MM.1S (cell line): ENCODE results near the gene ORC4.

Experiments
- DNase-seq: peaks from one replicate; pipeline ENCODE4 v3.0.0-alpha.2; 2015
- H2AFZ ChIP-seq: fragments of 300-600 bp; sonication (generic); 2 replicates; pipeline ENCODE4 v1.6.0; 2016; ENCODE audit warnings: antibody characterized with exemption, low read length
- H3F3A ChIP-seq: fragments of 300-600 bp; sonication (generic); 2 replicates; pipeline ENCODE4 v1.6.1; 2016; ENCODE audit warnings: mild to moderate bottlenecking, antibody characterized with exemption, low read length, moderate library complexity, mixed read lengths; ENCODE audit not compliant: insufficient read depth
- H3K27ac ChIP-seq: fragments of 300-600 bp; sonication (generic); 2 replicates; pipeline ENCODE4 v1.5.1; 2016; ENCODE audit warnings: mild to moderate bottlenecking, low read length
- H3K27me3 ChIP-seq: fragments of 300-600 bp; sonication (generic); replicated peaks from 2 replicates; pipeline ENCODE4 v1.6.0; 2016; ENCODE audit warnings: low read length; ENCODE audit not compliant: insufficient read depth
- H3K36me3 ChIP-seq: fragments of 300-600 bp; sonication (generic); replicated peaks from 2 replicates; pipeline ENCODE4 v1.6.1; 2016; ENCODE audit warnings: mild to moderate bottlenecking, low read length, mixed read lengths; ENCODE audit not compliant: insufficient read depth
- H3K4me1 ChIP-seq: fragments of 300-600 bp; sonication (generic); 2 replicates; pipeline ENCODE4 v1.6.1; 2016; ENCODE audit warnings: low read length, mixed read lengths
- H3K4me2 ChIP-seq: fragments of 300-600 bp; sonication (generic); 2 replicates; pipeline ENCODE4 v1.6.0; 2016; ENCODE audit warnings: low read depth, low read length
- H3K4me3 ChIP-seq: fragments of 300-600 bp; sonication (generic); 2 replicates; pipeline ENCODE4 v1.5.1; 2016; ENCODE audit warnings: low read length, mixed read lengths
- H3K79me2 ChIP-seq: fragments of 300-600 bp; sonication (generic); 2 replicates; pipeline ENCODE4 v1.6.1; 2016; ENCODE audit warnings: mixed run types, low read length, mixed read lengths
- H3K9ac ChIP-seq: fragments of 300-600 bp; sonication (generic); 2 replicates; pipeline ENCODE4 v1.6.1; 2016; ENCODE audit warnings: low read length, mixed read lengths
- H3K9me2 ChIP-seq: fragments of 300-600 bp; sonication (generic); replicated peaks from 2 replicates; pipeline ENCODE4 v1.6.1; 2016; ENCODE audit warnings: mild to moderate bottlenecking, low read length, mixed read lengths; ENCODE audit not compliant: insufficient read depth
- H3K9me3 ChIP-seq: fragments of 300-600 bp; sonication (generic); replicated peaks from 2 replicates; pipeline ENCODE4 v1.6.1; 2016; ENCODE audit warnings: mild to moderate bottlenecking, low read length, mixed read lengths; ENCODE audit not compliant: insufficient read depth
- H4K20me1 ChIP-seq: fragments of 300-600 bp; sonication (generic); 2 replicates; pipeline ENCODE4 v1.6.1; 2016; ENCODE audit warnings: mild to moderate bottlenecking, low read length, moderate library complexity, mixed read lengths; ENCODE audit not compliant: insufficient read depth
- EZH2 ChIP-seq: fragments of 300-600 bp; sonication (generic); optimal IDR thresholded peaks from 2 replicates; pipeline ENCODE3; 2017; ENCODE audit warnings: low read depth, mild to moderate bottlenecking, antibody characterized with exemption, low read length, mixed read lengths
- EZH2phosphoT487 ChIP-seq: fragments of 300-600 bp; sonication (generic); IDR thresholded peaks from 2 replicates; pipeline ENCODE4 v1.6.1; 2018; ENCODE audit warnings: antibody characterized with exemption, low read length
- TF ChIP-seq, protein P1 (sequence below): fragments of 300-600 bp; sonication (generic); IDR thresholded peaks from 2 replicates; pipeline ENCODE4 v1.5.1; 2016; ENCODE audit warnings: antibody characterized with exemption, low read length, mixed read lengths

Gene ORC4

GRCh38 chr2:148031152-148031551, 10.6 kb upstream of the ORC4 start:
- TF ChIP-seq EZH2phosphoT487, result no peak
- TF ChIP-seq EZH2, result no peak
- TF ChIP-seq, protein P1, sequence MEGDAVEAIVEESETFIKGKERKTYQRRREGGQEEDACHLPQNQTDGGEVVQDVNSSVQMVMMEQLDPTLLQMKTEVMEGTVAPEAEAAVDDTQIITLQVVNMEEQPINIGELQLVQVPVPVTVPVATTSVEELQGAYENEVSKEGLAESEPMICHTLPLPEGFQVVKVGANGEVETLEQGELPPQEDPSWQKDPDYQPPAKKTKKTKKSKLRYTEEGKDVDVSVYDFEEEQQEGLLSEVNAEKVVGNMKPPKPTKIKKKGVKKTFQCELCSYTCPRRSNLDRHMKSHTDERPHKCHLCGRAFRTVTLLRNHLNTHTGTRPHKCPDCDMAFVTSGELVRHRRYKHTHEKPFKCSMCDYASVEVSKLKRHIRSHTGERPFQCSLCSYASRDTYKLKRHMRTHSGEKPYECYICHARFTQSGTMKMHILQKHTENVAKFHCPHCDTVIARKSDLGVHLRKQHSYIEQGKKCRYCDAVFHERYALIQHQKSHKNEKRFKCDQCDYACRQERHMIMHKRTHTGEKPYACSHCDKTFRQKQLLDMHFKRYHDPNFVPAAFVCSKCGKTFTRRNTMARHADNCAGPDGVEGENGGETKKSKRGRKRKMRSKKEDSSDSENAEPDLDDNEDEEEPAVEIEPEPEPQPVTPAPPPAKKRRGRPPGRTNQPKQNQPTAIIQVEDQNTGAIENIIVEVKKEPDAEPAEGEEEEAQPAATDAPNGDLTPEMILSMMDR, result no peak
- peaks cover 31% of the 10 kb centered on the region for H3K79me2 ChIP-seq
- no peaks in the 10 kb centered on the region for H3K9me2 ChIP-seq
- no peaks in the 10 kb centered on the region for H3F3A ChIP-seq
- H3K27me3 ChIP-seq, result no peaks in the 10 kb centered on the region
- H4K20me1 ChIP-seq, result no peaks in the 10 kb centered on the region
- no peaks in the 10 kb centered on the region for H3K4me1 ChIP-seq
- H3K4me2 ChIP-seq, result no peak overlapping the region
- no peak overlapping the region for H3K27ac ChIP-seq
- no peaks in the 10 kb centered on the region for H3K9me3 ChIP-seq
- H3K36me3 ChIP-seq, result no peaks in the 10 kb centered on the region
- no peak overlapping the region for H3K4me3 ChIP-seq
- no peak overlapping the region for H2AFZ ChIP-seq
- DNase-seq, result no peak
- no peak overlapping the region for H3K9ac ChIP-seq

DNA sequence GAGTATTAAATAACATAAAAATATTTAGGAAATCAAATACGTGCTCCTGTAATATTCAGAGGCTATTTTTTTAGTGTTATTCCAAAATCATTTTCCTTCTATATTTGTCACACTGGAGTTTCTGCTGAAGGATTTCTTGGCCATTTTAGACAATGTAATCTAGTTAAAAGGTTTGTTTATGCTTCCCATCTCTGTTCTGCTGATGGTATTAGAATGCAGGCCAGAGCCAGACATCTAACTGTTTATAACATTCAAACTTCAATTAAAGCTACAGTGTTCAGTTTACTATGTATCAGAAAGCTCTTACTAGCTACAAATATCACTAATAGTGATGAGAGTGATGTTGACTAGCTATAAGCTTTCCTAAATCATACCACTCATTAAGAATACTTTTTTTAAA, 8.2 kb upstream of the ORC4 start:
- no peak overlapping the region for H3K9ac ChIP-seq
- H3K9me2 ChIP-seq, result no peaks in the 10 kb centered on the region
- H3K4me1 ChIP-seq, result peaks cover 8% of the 10 kb centered on the region
- H3K4me3 ChIP-seq, result no peak overlapping the region
- H4K20me1 ChIP-seq, result no peaks in the 10 kb centered on the region
- 0 out of 2 replicates have a peak, but pooled peaks cover 6% of the 10 kb centered on the region for H3F3A ChIP-seq
- H3K79me2 ChIP-seq, result peaks cover 44% of the 10 kb centered on the region
- DNase-seq, result no peak
- H3K4me2 ChIP-seq, result no peak overlapping the region
- no peak overlapping the region for H2AFZ ChIP-seq
- H3K27ac ChIP-seq, result no peak overlapping the region
- H3K27me3 ChIP-seq, result no peaks in the 10 kb centered on the region
- no peak for TF ChIP-seq EZH2phosphoT487
- TF ChIP-seq, protein P1, result no peak
- no peak for TF ChIP-seq EZH2
- H3K36me3 ChIP-seq, result no peaks in the 10 kb centered on the region
- H3K9me3 ChIP-seq, result no peaks in the 10 kb centered on the region

DNA sequence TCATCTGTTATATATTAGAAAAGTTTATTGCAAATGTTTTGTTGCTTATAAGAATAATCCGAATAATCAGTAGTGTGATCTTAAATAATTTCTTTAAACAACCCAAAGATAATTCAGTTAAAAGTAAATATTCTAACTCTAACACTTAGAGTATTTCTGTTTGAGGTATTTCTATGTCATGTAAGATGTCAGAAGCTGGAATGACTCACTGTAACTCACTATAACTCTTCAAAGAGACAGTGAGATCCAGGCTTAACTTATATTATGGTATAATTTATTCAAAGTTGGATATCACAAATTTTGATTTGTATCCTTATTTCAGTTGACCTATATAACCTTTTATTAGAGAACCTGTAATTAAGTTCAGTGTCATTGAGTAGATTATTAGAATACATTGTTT, 7.3 kb upstream of the ORC4 start:
- no peak overlapping the region for H3K27ac ChIP-seq
- H3K9ac ChIP-seq, result no peak overlapping the region
- no peak overlapping the region for H3K4me3 ChIP-seq
- H3K79me2 ChIP-seq, result peaks cover 52% of the 10 kb centered on the region
- H3K27me3 ChIP-seq, result no peaks in the 10 kb centered on the region
- H3K9me3 ChIP-seq, result no peaks in the 10 kb centered on the region
- TF ChIP-seq EZH2 (no peak), EZH2phosphoT487 (no peak)
- no peak overlapping the region for H2AFZ ChIP-seq
- H3K4me1 ChIP-seq, result peaks cover 18% of the 10 kb centered on the region
- H3F3A ChIP-seq, result peaks cover 6% of the 10 kb centered on the region; the same call in 1 of the 2 replicates
- H3K4me2 ChIP-seq, result no peak overlapping the region
- no peak for DNase-seq
- no peaks in the 10 kb centered on the region for H3K36me3 ChIP-seq
- no peaks in the 10 kb centered on the region for H3K9me2 ChIP-seq
- H4K20me1 ChIP-seq, result no peaks in the 10 kb centered on the region

GRCh38 chr2:148026573-148026972, 6.0 kb upstream of the ORC4 start:
- no peak overlapping the region for H3K9ac ChIP-seq
- H3F3A ChIP-seq, result peaks cover 12% of the 10 kb centered on the region
- H3K9me2 ChIP-seq, result no peaks in the 10 kb centered on the region
- H3K27me3 ChIP-seq, result no peaks in the 10 kb centered on the region
- H3K9me3 ChIP-seq, result no peaks in the 10 kb centered on the region
- TF ChIP-seq EZH2 (no peak), EZH2phosphoT487 (no peak)
- TF ChIP-seq, protein P1, result no peak
- no peaks in the 10 kb centered on the region for H3K36me3 ChIP-seq
- no peak overlapping the region for H3K4me2 ChIP-seq
- no peak overlapping the region for H3K4me3 ChIP-seq
- H4K20me1 ChIP-seq, result no peaks in the 10 kb centered on the region
- H2AFZ ChIP-seq, result no peak overlapping the region
- peaks cover 64% of the 10 kb centered on the region for H3K79me2 ChIP-seq
- no peak for DNase-seq
- peaks cover 20% of the 10 kb centered on the region for H3K4me1 ChIP-seq
- H3K27ac ChIP-seq, result no peak overlapping the region
